ENCODE measurements around the gene ACE2. TPM values are rescaled to one million over a fixed set of nuclear protein-coding genes. Genes with fewer than 3 reads are reported as not detected.

Gene ACE2
- not detected in 2 replicates for total RNA-seq

DNA sequence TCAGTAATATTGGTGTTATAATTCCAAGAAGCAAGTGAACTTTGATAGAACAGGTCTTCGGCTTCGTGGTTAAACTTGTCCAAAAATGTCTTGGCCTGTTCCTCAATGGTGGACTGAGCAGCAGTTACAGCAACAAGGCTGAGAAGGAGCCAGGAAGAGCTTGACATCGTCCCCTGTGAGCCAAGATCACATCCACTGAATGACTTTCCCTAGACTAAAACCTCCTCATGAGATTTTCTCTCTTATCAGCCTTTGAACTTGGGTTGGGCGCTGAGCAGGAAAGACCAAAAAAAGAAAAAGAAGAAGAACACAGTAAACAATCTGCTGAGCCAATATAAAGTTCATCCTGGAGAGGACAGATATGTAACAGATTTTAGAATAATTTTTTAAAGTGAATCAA lies at the start of gene ACE2:
TSS of gene ACE2 (minus strand) at position 216 of the 400 bp plus-strand sequence. CDS start at position 167, 49 bp downstream.

Other genes starting within 250 kb of the ACE2 start
- gene VEGFD, start 216.5 kb downstream of the ACE2 start, total RNA-seq: 0.07 and 0.34 TPM in 2 replicates
- 53.2 and 53.5 TPM in 2 replicates for gene PIR, start 107.6 kb downstream of the ACE2 start, total RNA-seq
- 13.5 and 14.0 TPM in 2 replicates for gene BMX, start 100.2 kb downstream of the ACE2 start, total RNA-seq
- 0.07 and 0.10 TPM in 2 replicates for gene CLTRN, start 63.8 kb upstream of the ACE2 start, total RNA-seq
- 3.3 and 3.7 TPM in 2 replicates for gene CA5B, start 137.3 kb upstream of the ACE2 start, total RNA-seq
- gene ZRSR2, start 189.5 kb upstream of the ACE2 start, total RNA-seq: 4.7 and 4.9 TPM in 2 replicates

Data from mammary microvascular endothelial cell (primary cell).